NK-92 treated with Interleukin-12 subunit alpha and Interleukin-12 subunit beta, amount 100 ng/mL, for 24 hours (cell line): ENCODE data around the gene KRT82.

Source experiments
- DNase-seq: peaks from one replicate; lab custom pipeline; 2025; lab: John Stamatoyannopoulos, UW

KRT82 gene

GRCh38 chr12:52435659-52435999, 29.5 kb upstream of the KRT82 start:
- no peak for DNase-seq

GRCh38 chr12:52434760-52435530, 28.8 kb upstream of the KRT82 start:
- no peak for DNase-seq

DNA sequence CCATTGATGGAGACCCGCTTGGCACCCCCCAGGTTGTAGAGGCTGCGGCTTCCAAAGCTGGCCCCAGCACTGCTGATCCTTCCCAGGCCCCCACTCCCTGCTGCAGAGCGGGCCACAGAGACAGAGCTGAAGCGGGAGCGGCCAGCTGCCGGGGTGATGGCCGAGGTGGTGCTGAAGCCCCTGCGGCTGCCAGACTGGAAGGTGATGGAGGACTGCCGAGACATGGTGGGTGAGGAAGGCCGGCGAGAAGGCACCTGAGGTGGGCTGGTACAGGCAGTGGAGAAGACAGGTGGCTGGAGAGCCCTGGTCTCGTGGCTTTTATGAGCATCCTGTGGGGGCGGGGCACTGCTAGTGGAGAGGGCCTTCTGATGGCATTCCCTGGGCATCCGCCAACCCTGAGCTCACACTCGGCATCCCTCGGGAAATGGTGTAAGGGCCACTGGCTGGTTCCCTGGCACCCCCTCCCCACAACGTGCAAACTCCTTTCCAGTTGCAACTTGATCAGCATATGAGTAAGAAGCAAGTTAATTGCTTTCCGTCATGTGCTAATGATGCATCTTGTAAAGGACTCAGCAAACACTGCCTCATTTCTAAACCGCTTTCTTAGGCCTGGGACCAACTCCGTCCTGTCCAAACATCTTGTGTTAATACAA, 28.1 kb upstream of the KRT82 start, which contains the start of gene KRT75:
Gene KRT75, minus strand, starts transcription at position 291 of the 653 bp plus-strand sequence. Its CDS starts 67 bp downstream, at position 224.
- no peak for DNase-seq

DNA sequence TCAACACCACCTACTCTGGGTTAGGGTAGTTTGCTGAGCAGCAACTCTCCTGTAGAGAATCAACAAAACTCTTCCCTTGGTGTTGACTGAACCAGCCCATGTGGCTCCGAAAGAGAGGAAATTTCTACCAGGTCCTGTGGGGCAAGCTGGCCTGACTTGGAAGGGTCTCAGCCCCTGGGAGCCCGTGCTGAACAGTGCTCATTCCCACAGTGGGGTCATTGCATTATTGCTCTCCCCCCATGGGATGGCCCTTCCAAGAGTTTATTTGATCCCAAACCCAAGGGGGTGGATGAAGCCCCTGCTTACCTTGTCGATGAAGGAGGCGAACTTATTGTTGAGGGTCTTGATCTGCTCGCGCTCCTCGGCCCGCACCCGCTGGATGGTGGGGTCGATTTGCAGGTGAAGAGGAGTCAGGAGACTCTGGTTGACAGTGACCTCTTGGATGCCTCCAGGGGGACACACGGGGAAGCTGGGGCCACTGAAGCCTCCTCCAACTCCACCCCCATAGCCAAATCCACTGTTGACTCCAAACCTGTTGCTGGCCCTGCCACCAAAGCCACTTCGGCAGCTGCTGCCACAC, 27.5 kb upstream of the KRT82 start:
- no peak for DNase-seq

- no peak for DNase-seq
Measured at GRCh38 chr12:52432559-52433207, 26.5 kb upstream of the KRT82 start.

- DNase-seq = no peak
Measured at GRCh38 chr12:52428121-52428520, 22.0 kb upstream of the KRT82 start.

DNA sequence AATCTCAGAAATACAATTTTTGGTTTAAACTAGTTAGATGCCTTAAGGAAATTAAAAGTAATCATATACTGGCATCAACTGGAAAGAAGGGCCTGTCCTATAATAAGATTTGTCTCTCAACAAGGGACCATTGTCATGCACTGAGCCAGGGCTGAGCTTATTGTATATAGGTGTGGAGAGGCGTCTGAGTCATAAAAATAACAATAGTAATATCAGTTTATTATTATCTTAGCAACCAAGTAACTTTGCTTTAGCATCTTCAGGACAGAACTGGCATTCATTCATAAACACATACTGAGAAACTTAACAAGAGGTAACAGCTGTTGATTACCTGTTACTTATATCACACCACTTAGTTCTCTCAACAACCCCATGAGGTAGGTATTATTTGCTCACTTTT, 20.9 kb upstream of the KRT82 start:
- no peak for DNase-seq

- no peak for DNase-seq
Measured at GRCh38 chr12:52426034-52426433, 19.9 kb upstream of the KRT82 start.

- DNase-seq = no peak
Measured at GRCh38 chr12:52425466-52425865, 19.3 kb upstream of the KRT82 start.

GRCh38 chr12:52423661-52424500, 17.7 kb upstream of the KRT82 start:
- DNase-seq = no peak

DNA sequence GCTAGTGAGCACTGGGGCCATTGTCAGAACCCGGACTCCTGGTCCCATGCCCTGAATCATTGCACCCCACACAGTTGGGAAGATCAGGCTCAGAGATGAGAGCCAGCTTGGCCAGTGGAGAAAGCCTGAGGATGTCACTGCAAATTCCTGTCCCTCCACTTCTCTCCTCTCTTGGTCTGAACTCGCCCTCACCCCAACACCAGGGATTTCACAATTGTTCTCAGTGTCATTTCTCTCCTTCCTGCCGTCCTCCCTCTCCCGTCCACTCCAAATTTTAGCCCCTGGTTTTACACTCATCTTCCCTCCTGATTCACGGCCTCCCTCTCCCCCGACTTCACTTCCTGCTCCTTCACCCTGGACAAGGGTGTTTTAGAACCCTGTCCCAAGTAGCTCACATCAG, 16.9 kb upstream of the KRT82 start:
- DNase-seq = no peak

DNA sequence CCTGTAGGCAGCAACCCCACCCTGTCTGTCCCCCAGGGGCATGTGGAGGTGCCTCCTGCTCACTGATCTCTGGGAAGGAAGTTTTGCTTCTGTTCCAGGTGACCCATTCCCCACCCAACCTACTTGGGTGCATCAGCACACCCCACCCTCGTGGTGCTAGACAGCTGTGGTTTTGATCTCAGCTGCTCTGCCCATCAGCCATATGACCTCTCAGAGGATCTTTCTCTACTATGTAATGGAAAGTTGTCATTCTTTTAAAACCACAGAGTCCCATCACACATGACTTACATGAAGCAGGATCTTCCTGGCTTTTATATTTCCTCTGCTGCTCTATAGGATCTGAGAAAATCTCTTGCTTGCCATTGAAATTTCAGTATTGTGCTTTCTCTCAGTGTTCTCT, 13.5 kb upstream of the KRT82 start:
- DNase-seq = no peak

DNA sequence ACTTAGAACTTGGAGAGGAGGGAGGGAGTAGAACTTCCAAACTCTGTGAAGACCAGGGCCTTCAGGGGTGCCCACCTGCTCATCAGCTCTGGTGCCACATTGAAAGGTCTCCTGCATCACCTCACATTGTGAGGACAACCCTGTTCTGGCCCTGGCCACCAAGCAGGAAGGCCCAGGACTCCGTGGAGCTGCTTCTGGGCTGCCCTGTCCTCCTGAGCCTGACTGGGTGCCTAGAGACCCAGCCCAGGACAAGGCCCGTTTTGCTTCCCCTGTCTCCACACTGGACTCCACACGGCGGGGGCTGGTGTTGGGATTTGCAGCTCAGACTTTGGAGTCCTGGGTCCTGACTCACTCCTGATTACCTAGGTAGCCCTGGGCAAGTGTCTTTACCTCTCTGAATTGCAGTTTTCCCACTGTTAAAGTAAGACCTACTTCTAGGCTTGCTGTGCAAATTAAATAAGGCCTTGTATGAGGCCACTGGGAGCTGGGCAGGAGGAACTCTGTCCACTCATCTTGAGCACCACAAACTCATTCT, 12.5 kb upstream of the KRT82 start:
- DNase-seq = no peak

DNA sequence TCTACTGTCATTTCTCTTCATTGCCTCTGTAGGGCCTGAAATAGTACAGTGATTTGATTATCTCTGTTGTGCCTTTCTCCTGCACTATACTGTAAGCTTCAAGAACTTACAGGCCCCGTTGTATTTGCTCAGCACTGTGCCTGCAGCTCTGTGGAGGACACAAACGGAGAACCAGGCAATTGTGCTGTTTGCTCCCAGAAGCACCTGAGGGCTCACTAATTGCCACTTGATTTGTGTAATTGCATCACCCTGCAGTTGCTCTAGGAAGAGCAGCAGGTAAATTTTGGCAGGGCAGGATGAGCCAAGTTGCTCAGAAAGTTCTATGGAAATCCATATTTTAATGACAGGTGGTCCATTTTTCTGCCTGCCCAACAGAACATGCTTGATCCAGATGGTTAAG, 11.6 kb upstream of the KRT82 start:
- DNase-seq = no peak

GRCh38 chr12:52416795-52417194, 10.7 kb upstream of the KRT82 start:
- no peak for DNase-seq

DNA sequence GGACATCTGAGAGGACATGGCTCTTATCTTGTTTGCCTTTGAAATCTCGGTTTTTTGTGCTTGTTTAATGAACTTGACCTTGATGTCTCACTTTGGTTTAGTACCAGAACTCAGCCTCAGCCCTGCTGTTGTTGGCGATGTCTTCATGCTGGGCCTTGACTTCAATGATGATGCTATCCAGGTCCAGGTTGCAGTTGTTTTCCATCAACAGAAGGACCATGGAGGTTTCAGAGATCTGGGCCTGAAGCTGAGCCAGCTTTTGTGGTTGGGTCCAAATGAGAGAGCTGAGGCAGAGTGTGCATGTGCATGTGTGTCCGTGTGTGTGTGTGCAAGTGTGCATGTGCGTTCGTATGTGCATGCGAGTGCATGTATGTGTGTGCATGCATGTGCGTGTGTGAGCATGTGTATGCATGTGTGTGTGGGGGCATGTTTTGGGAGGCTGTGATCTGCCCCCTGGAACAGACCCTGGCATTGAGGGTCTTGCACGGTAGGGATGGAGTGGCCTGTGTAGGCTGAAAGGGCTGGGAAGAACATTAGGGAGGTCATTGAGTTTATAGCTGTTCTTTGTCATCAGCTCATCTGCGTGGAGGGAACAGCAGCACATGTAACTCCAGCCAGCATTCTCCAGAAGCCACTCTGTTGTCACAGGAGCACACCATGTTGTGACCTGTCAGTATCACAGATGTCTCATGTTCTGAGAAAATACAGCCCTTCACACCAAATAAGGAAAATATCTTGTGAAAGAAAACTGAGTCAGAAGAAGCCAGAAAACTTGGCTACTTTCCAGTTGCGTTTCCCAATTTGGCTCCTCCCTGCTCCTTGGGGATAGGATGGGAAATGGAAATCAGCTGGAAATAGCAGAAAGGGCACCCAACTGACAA, 10.0 kb upstream of the KRT82 start:
- DNase-seq = no peak

DNA sequence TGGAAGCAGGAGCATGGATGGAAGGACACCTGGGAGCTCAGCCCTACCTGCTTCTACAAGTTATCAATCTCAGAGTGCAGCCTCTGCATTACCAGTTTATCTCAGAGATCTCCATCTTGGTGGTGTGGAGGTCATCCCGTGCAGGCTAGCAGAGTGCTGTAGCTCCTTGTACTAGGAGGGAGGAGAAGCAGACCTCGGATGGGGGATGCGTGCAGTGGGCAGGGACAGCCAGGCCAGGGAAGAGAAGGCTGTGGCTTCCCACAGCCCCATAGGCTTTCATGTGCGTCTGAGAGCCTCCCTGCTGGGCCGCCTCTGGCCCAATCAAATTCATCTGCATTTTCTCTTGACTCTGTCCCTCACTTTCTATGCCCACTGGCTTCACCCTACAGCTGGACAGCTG, 8.8 kb upstream of the KRT82 start:
- no peak for DNase-seq

DNA sequence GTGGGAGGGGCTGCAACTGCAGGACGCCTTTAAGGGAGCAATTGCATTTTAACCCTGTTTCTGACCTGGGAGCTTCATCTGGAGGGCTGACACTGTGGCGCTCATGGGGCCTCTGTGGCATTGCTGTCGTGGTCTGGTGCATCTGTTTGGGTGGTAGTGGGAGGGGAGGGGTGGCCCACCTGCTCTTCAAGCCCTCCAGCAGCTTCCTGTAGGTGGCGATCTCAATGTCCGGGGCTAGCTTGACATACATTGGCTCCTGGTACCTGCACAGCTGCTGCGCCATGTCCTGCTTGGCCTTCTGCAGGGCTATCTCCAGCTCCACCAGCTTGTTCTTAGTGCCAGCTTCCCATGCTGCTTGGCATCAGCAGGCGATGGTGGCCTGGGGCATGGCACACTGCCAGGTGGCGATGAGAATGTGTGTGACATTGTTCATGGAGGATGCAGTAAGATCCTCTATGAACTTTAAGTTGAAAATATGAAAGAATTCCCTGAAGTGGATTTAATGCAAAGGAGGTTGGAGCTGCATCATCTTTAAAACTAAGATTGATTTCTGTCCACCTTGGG, 7.7 kb upstream of the KRT82 start:
- DNase-seq = no peak

DNA sequence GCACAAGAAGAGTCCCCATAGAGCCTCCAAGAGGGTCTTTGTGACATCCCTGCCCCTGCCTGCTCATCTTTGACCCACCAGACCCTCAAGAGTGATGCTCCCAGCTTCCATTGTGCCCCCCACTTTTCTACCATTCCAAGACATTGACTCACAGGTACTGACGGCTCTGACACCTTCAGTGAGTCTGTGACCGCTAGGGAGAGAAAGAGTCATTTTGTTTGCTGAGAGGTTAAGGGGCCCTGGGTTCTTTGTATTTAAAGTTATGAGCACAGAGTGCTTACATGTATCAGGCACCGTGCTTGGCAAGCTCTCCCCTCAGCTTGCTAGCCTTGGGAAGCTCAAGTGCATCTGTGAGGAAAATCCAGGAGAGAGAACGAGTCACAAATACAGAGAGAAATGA, 7.1 kb upstream of the KRT82 start:
- no peak for DNase-seq

DNA sequence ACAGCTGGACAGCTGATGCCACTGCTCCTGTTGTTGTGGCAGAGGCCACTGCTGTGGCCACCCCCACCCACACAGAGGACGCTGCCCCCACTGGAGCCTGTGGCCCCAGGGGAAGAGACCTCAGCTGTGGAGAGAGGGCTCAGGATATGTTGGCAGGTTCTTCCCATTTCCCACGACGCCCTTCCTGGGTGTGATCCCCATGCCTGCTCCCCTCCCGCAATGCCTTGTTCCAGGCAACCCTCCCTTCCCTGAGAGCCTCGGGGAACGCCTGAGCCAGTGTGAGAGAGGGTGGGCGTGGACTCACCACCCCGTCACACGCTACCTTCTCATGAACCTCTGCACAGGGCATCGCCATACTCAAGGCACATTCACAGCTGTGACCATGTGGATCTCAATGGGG, 5.7 kb upstream of the KRT82 start:
- no peak for DNase-seq
